NCI-H774 (cell line): Measurements from ENCODE around the gene MSH2.
"Not testable (repeated sequence)": the region's sequence is repeated elsewhere in the genome, so short reads cannot be mapped to it uniquely, and the experiment has no call there.

Experiments used
- DNase-seq: peaks from one replicate; lab custom pipeline; 2025; lab: John Stamatoyannopoulos, UW

MSH2 gene

GRCh38 chr2:47484396-47484795 lies 81.4 kb downstream of the MSH2 start:
- no peak for DNase-seq

GRCh38 chr2:47485177-47485576 lies 82.2 kb downstream of the MSH2 start:
- no peak for DNase-seq

GRCh38 chr2:47485751-47486300 lies 82.9 kb downstream of the MSH2 start:
- DNase-seq, result no peak

GRCh38 chr2:47486841-47487497 lies 84.0 kb downstream of the MSH2 start:
- no peak for DNase-seq

GRCh38 chr2:47487498-47487875 lies 84.5 kb downstream of the MSH2 start:
- no peak for DNase-seq

- DNase-seq, result no peak
Observed at GRCh38 chr2:47488870-47489584, 86.1 kb downstream of the MSH2 start.

- DNase-seq, result no peak
Observed at GRCh38 chr2:47490406-47490805, 87.5 kb downstream of the MSH2 start.

GRCh38 chr2:47493317-47494035 lies 90.5 kb downstream of the MSH2 start:
- DNase-seq, result no peak

- no peak for DNase-seq
Observed at GRCh38 chr2:47494267-47495130, 91.5 kb downstream of the MSH2 start.

- DNase-seq, result no peak
Observed at GRCh38 chr2:47497843-47498460, 95.0 kb downstream of the MSH2 start.

- DNase-seq, result no peak
Observed at GRCh38 chr2:47499093-47499492, 96.1 kb downstream of the MSH2 start.

- DNase-seq, result no peak
Observed at GRCh38 chr2:47499621-47500309, 96.8 kb downstream of the MSH2 start.

GRCh38 chr2:47501374-47502200 lies 98.6 kb downstream of the MSH2 start:
- DNase-seq, result no peak

- not testable (repeated sequence) for DNase-seq
Observed at GRCh38 chr2:47502498-47502897, 99.5 kb downstream of the MSH2 start.

GRCh38 chr2:47503481-47504070 lies 100.6 kb downstream of the MSH2 start:
- no peak for DNase-seq

- DNase-seq, result no peak
Observed at GRCh38 chr2:47504174-47504810, 101.3 kb downstream of the MSH2 start.

- no peak for DNase-seq
Observed at GRCh38 chr2:47506024-47506423, 103.1 kb downstream of the MSH2 start.

- no peak for DNase-seq
Observed at GRCh38 chr2:47506436-47506835, 103.5 kb downstream of the MSH2 start.

GRCh38 chr2:47508080-47508479 lies 105.1 kb downstream of the MSH2 start:
- no peak for DNase-seq
